HG03139 (cell line): Measurements from ENCODE around the gene MIGA2.
A peak's percentile ranks its signal among the peaks of the same experiment; 100 is the strongest.

Experiments
- ATAC-seq: cut with Tn5 transposase; IDR thresholded peaks from one replicate; pipeline ENCODE4 v1.9.1; 2021; ENCODE audit not compliant: unreplicated experiment

Gene MIGA2

GRCh38 chr9:129010267-129010975, 26.0 kb upstream of the MIGA2 start:
- ATAC-seq, result no peak

- no peak for ATAC-seq
Measured at GRCh38 chr9:129011170-129011569, 25.3 kb upstream of the MIGA2 start.

- no peak for ATAC-seq
Measured at GRCh38 chr9:129011761-129012181, 24.7 kb upstream of the MIGA2 start.

GRCh38 chr9:129012343-129012742, 24.1 kb upstream of the MIGA2 start:
- ATAC-seq, result no peak

- ATAC-seq, result no peak
Measured at GRCh38 chr9:129012893-129013448, 23.5 kb upstream of the MIGA2 start.

- ATAC-seq, result no peak
Measured at GRCh38 chr9:129013674-129014073, 22.8 kb upstream of the MIGA2 start.

- ATAC-seq, result no peak
Measured at GRCh38 chr9:129014124-129014523, 22.3 kb upstream of the MIGA2 start.

GRCh38 chr9:129014608-129015007, 21.8 kb upstream of the MIGA2 start:
- no peak for ATAC-seq

DNA sequence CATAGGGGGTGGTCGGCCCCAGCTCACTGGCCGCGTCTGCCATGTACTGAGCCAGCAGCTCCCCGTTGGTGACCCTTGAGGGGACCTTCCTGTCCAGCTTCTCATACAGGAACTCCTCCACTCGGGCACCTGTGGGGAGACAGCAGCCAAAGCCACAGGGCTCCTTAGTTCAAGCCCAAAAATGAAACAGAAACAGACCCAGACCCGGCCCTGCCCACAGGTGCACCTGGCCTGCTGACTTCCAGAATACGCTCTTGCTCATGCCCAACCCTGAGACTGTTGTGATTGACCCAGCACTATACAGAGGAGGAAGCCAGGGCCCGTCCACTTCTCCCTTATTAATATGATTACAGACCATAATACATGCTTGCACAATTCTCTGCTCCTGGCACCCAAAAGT, 15.3 kb upstream of the MIGA2 start:
- no peak for ATAC-seq

DNA sequence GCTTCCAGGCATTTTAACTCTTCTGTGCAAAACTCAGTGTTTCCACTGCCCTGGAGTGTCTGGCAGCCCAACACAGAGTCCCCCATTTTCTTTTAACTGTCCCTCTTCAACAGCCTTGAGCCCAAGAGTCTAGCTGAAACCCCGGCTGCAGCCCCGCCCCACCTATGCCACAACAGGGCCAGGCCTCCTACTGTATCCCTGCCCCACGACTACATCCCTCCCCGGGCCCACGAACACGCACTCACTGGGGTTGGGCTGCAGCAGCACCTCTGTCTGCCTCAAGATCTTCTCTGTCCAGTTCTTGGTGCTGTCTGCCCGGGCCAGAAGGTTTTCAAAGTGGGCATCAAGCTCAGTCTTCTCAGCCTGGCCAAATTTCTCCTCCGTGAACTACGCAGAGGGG, 14.4 kb upstream of the MIGA2 start:
- no peak for ATAC-seq

DNA sequence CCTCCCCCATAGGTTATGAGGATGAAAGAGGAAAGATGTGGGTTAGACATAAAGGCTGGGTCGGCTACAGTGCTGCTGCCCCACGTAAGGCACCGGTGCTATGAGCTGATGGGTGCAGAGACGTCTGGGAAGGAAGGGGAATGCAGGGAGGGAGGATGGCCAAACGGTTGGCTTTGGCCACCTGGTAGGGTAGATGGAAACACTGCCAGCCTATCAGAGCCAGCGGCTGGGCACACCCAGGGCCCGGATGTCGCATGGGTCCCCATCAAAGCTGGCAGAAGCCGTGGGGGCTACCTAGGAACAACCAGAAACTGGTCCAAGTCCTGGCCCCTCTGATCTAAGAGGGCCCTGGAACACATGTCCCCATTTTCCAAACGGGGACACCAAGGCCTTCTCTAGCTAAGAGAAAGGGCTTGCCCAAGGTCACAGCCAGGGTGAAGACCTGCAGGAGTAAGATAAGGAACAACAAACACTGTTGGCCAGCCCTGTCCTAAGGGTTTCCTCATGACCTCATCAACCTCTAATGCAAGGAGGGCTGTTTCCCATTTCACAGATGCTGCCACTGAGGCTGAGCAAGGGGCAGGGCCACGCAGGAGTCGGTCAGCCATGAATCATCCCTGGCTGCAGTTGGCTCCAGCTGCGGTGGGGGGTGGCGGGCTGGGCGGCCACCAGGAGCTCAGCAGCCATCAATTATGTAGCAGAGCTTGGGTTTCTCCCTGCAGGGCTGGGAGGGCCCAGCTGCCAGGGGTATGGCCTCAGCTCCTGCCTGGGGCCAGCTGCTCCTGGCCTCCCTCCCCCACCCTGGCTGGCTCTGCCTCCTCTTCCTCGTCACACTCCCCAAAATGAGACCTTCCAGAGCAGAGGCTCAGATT, 13.2 kb upstream of the MIGA2 start:
- ATAC-seq, result no peak

DNA sequence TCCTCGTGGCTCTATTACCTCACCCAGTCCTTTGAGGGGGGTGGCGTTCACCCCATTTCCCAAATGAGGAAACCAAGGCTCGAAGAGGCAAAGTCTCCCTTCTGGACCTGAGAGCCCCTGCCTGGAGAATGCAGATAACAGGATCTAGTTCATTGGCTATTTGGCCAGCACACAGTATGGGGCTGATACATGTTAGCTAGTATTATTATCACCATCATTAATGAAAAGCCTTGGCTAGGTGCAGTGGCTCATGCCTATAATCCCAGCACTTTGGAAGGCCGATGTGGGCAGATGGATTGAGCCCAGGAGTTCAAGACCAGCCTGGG, 12.6 kb upstream of the MIGA2 start:
- no peak for ATAC-seq

GRCh38 chr9:129026442-129027223, 9.8 kb upstream of the MIGA2 start:
- no peak for ATAC-seq

DNA sequence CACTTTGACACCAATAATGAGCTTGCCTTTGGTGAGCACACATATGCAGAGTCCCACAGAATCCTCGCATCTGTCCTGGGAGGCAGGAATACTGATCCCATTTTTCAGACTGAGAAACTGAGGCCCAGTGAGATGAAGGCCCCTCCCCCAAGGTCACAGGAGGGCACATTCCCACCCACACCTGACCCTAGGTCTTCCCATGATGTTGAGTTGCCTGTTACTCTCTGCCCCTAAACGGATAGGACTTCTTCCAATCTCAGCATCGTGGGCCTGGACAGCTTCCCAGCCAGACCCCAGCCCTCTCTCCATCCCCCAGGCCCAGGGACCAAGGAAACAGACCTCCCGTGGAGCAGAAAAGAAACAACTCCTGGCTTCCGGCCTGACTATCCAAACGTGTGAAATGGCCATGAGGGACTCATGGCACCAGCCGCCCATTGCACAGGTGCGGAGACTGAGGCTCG, 9.2 kb upstream of the MIGA2 start:
- ATAC-seq, result no peak

GRCh38 chr9:129027685-129028191, 8.7 kb upstream of the MIGA2 start:
- peak; percentile 34 for ATAC-seq

DNA sequence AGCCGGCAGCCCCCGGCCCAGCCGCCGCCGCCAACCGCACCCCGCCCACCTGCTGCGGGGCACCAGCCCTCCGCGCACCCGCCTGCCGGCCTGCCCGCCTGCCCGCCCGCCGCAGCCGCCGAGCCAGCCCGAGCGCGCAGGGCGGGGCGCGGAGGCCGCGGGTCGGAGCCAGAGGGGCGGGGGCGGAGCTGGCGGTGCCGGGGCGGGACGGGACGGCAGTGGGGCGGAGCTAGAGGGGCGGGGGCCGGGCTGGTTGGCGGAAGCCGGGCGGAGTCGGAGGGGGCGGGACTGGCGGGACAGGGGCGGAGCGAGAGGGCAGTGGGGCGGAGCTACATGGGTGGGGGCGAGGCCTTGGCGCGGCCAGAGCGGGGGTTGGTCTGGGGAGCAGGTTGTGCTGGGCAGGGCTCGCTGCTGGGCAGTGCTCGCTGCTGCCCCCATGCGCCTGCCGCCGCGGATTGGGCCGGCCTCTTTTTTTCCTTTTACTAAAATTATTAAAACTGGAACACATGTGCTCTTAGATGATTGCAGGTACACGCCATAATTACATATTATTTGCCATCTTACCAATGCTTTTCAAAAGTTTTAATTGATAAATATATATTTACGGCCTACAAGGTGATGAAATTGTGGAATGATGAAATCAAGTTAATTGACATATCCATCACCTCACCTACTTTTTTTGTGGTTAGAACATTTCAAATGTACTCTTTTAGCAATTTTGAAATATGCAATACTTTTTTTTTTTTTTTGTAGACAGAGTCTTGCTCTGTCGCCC, 8.0 kb upstream of the MIGA2 start, which contains the start of gene SH3GLB2:
Gene SH3GLB2 (minus strand): TSS at position 140 of the 775 bp plus-strand sequence. CDS start 177 bp downstream, outside the sequence.
- ATAC-seq, result peak; percentile 89

- no peak for ATAC-seq
Measured at GRCh38 chr9:129030191-129030590, 6.2 kb upstream of the MIGA2 start.

DNA sequence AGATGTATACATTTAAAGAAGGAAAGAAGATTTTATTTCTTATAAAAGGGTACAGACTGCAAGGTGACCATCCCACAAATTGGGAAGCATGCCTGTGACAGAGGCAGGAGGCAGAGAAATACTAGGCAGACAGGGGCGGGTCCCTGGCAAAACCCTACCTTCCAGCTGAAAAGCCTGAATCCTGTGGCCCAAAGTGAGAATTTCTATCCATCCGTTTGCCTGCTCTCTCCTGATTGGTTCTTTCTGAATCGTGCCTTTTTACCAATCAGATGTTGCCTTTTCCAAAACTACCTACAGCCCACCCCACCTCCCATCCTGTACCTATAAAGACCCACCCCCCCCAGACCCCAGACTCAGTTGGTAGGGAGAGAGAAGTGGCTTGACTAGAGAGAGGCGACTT, 4.9 kb upstream of the MIGA2 start:
- no peak for ATAC-seq

DNA sequence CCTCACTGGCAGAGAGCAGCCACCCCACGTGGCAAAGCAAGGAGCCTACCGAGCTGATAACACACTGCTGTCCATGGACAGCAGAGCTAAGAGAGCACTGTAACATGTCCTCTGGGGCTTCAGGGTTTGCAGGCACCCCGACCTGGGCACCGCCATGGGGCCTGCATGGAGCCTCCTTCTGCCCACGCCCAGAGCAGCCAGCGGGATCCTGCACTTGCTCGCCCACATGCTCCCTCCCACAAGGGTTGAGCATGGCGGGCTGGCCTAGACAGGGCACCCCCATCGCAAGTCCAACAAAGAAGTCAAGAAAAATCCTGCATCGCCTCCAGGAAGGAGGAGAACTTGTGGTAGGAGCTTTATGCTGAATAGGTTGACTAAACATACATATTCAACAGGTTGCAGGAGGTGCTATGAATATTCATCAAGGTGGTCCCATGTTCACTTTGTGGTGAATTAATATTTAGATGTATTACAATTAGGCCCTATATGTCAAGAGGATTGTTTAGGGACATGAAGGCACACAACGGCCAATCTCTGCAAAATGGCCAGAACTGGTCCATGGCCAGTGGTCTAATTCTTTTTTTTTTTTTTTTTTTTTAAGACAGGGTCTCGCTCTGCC, 3.8 kb upstream of the MIGA2 start:
- no peak for ATAC-seq

- no peak for ATAC-seq
Measured at GRCh38 chr9:129033216-129033615, 3.2 kb upstream of the MIGA2 start.
